Endothelial cell of hepatic sinusoid (primary cell): ENCODE data around the gene CHCHD2.
"Not testable (repeated sequence)": the region's sequence is repeated elsewhere in the genome, so short reads cannot be mapped to it uniquely, and the experiment has no call there.

Experiments used
- in situ Hi-C: cut with HindIII; loops from 2 replicates; pipeline ENCODE4 v1.10.0; 2017; ENCODE audit warnings: low sequenced_read_pairs

CHCHD2 gene, protein sequence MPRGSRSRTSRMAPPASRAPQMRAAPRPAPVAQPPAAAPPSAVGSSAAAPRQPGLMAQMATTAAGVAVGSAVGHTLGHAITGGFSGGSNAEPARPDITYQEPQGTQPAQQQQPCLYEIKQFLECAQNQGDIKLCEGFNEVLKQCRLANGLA

DNA sequence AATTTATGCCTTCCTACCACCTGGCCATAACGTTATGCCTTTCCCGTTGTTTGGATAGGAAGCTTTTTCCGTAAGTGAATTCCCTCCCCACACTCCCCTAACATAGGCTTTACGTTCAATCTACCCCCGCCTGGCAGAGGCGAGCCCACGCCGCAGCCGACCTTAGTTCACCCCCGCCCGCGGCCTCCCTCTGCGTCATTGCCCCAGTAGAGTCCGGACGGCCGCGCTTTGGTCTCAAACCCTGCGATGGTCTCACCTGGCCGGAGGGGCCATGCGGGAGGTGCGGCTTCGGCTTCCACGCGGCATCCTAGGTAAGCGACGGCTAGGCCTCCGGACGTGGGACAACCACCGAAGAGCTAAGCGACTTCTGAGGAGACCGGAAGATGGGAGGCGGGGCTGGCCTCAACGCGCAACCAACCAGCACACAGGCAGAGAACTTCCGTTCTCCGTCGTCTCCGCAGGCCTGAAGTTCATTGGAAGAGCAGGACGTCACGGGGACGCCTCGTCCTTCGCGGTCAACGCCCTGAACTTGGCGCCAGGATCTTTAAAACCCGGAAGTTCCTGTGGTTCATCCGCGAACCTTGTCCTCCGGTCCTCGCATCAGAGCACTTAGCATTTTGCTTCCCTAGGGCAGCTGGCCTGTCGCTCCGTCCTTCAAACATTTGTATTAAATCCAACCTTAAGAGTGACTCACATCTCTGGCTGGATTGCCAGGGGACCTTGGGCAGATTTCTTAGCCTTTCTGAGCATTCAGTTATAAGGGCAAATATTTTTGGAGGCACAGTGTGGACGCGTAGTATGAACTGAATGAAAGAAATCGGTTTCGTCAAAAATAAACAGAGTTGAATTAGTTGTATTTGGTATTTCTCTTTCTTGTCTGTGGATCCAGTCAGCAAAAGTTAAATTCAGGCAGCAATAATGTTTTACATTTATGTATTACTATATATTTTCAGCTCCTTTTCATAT is at the start of gene CHCHD2:
TSS of gene CHCHD2 (minus strand) at position 369 of the 966 bp plus-strand sequence. CDS start at position 306, 63 bp downstream.
- in situ Hi-C loops = no loop called here

- in situ Hi-C loops = not testable (repeated sequence)
These were observed 24.8 kb upstream of the CHCHD2 start for GRCh38 chr7:56131062-56131461.

- in situ Hi-C loops = no loop called here
These were observed 21.1 kb upstream of the CHCHD2 start for GRCh38 chr7:56127241-56127975.

DNA sequence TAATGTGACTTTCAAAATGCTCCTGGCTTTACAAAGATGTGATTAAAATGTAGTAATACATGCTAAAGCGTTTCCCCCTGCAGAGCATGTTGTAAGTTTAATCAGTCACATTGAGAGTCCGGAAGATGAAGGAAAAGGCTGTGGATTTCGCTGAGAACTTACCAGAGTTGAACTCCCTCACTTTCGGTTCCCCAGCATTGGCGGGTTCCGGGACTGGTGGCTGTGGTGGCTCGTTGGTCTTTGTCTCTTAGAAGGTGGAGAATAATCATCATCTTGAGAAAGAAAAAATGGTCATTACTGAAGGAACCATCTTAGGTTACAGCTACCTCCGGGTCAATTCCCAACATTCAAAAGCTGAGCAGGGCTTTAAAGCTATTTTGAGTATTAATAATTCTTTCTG is 19.6 kb upstream of the CHCHD2 start:
- in situ Hi-C loops = no loop called here

DNA sequence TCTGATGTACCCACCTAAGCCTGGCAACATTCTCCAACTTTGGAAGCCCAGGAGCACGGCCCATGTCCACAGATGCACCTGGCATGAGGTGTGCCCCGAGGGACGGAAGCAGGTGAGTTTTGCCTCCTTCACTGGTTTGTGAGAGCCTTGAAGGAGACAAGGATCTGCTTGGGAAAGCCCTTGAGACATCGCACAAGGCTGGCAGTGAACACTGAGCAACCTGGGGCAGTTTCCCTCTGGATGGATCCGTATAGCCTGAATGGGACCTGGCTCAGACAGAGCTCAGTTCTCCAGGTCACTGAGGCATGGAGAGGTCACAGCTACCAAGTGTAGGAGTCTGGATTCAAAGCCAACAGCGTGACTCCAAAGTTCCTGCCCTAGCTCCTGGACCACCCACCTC is 18.7 kb upstream of the CHCHD2 start:
- in situ Hi-C loops = no loop called here

DNA sequence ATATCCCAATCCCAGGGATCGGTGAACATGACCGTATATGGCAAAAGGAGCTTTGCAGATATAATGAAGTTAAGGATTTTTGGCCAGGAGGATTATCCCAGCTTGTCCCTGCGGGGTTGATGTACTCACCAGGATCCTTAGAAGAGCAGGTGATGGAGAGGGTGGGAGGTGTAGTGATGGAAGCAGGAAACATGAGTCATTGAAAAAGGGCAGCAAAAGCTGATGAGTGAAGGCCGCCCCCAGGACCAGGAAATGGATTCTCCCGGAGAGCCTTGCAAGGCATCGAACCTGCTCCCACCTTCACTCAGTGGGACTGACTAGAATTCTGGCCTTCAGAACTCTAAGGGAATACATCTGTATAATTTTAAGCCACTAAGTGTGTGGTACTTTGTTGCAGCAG is 15.2 kb upstream of the CHCHD2 start:
- in situ Hi-C loops = no loop called here

GRCh38 chr7:56115852-56116538 is 9.7 kb upstream of the CHCHD2 start, which contains the start of gene NUPR2:
Gene NUPR2, minus strand, starts transcription at chr7:56116417. Its CDS starts 103 bp downstream, at chr7:56116314.
- in situ Hi-C loops = no loop called here

DNA sequence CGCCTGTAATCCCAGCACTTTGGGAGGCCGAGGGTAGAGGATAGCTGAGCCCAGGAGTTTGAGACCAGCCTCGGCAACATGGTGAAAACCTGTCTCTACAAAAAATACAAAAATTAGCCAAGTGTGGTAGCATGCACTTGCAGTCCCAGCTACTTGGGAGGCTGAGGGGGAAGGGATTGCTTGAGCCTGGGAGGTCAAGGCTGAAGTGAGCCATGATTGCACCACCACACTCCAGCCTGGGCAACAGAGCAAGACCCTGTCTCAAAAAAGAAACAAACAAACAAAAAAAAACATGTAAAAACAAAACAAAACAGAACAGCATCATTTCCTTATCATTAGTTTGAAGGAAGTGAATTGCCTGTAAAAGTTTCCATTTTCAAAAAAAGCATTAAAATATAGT is 6.0 kb upstream of the CHCHD2 start:
- in situ Hi-C loops = not testable (repeated sequence)

- in situ Hi-C loops = no loop called here
These were observed 4.3 kb upstream of the CHCHD2 start for GRCh38 chr7:56110611-56111010.

DNA sequence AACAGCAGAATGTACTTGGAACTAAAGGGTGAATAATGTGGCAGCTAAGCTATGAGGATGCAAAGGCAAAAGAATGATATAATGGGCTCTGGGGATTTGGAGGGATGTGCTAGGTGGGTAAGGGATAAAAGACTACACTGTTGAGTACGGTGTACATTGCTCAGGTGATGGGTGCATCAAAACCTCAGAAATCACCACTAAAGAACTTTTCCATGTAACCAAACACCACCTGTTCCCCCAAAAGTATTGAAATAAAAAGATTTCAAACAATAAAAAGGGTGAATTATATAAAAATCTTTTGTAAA is 1.6 kb upstream of the CHCHD2 start:
- in situ Hi-C loops = no loop called here

- in situ Hi-C loops = no loop called here
These were observed 768 bp downstream of the CHCHD2 start for GRCh38 chr7:56105508-56105907.

DNA sequence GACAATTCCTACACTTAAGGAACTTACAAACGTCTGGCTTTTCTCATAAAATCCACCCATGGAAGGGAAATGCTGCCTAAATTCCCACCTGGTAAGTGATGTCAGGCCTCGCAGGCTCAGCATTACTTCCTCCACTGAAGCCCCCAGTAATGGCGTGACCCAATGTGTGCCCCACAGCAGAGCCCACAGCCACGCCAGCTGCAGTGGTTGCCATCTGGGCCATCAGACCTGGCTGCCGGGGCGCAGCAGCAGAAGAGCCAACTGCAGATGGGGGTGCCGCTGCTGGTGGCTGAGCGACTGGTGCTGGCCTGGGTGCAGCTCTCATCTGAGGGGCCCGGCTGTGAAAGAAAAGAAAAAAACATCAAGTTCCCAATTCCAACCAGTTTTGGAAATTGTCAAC is 2.1 kb downstream of the CHCHD2 start:
- in situ Hi-C loops = not testable (repeated sequence)

DNA sequence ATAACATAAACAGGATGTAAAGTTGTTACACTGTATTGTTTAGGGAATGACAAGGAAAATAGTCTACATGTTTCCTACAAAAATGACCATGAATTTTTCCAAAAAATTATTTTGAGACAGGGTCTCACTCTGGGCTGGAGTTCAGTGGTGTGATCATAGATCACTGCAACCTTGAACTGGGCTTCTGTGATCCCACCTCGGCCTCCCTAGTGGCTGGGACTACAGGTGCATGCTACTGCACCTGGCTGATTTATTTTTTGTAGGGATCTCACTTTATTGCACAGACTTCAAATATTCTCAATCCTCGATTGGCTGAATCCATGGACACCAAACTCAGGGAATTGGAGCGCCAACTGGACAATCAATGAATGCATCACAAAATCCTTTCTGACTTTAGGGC is 6.6 kb downstream of the CHCHD2 start:
- in situ Hi-C loops = no loop called here

DNA sequence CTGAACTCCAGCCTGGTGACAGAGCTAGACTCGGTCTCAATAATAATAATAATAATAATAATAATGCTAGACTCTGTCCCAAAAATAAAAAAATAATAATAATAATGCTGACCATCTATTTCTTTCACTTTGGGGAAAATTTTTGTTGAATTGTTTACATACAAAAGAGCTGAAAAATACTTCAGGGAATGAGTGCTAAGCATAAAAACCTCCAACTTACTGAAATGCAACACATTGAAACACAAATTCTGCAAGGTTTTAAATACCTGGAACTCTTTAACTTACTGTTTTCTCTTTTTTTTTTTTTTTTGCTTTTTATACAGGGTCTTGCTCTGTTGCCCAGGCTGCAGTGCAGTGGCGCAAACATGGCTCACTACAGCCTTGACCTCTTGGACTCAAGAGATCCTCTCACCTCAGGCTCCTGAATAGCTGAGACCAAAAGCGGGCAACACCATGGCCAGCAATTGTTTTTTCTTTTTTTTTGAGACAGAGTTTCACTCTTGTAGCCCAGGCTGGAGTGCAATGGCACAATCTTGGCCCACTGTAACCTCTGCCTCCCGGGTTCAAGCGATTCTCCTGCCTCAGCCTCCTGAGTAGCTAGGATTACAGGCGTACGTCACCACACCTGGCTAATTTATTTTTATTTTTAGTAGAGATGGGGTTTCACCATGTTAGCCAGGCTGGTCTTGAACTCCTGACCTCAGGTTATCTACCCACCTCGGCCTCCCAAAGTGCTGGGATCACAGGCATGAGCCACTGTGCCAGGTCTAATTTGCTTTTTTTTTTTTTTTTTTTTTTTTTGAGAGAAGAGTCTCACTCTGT is 7.9 kb downstream of the CHCHD2 start:
- in situ Hi-C loops = not testable (repeated sequence)

DNA sequence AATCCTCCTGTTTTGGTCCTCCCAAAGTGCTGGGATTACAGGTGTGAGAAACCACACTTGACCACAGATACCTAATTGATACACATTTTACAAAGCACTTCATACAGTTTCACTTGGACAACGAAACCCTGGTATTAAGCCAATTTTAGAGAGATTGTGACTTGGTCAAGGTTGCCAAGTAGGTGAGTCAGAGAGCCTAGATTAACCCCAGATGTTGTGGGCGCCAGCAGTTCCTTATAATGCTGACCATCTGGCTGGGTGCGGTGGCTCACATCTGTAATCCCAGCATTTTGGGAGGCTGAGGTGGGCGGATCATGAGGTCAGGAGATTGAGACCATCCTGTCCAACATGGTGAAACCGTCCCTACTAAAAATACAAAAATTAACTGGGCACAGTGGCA is 8.6 kb downstream of the CHCHD2 start:
- in situ Hi-C loops = no loop called here

- in situ Hi-C loops = no loop called here
These were observed 13.3 kb downstream of the CHCHD2 start, which contains the start of gene PHKG1 for GRCh38 chr7:56092789-56093531. Gene PHKG1, minus strand, starts transcription at chr7:56092952. Its CDS starts 4,011 bp downstream, at chr7:56088941.

- in situ Hi-C loops = not testable (repeated sequence)
These were observed 13.9 kb downstream of the CHCHD2 start for GRCh38 chr7:56092388-56092787.

DNA sequence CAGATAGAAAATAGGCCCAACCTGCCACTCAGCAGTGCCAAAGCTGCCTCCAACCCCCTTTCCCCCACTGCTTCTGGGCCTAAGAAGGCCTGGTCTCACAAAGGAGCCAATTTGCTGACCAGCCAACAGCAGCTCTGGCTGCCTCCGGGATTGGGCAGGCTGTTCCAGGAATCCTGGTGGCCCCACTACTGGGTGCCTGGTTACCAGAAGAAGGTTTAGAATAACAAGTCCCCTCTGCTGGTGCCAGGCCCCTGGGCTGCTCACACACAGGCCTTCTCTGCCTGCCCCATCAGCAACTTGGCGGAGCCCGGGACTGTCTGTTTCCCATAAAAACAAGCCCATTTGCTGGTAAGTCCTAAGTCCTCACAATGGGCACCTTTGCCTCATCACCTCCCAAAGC is 14.7 kb downstream of the CHCHD2 start:
- in situ Hi-C loops = no loop called here

GRCh38 chr7:56087445-56087844 is 18.8 kb downstream of the CHCHD2 start:
- in situ Hi-C loops = no loop called here
